ENCODE measurements around the gene UTF1.

UTF1 gene

GRCh38 chr10:133191651-133192050 lies 38.4 kb upstream of the UTF1 start:
- TF ChIP-seq, protein P1, sequence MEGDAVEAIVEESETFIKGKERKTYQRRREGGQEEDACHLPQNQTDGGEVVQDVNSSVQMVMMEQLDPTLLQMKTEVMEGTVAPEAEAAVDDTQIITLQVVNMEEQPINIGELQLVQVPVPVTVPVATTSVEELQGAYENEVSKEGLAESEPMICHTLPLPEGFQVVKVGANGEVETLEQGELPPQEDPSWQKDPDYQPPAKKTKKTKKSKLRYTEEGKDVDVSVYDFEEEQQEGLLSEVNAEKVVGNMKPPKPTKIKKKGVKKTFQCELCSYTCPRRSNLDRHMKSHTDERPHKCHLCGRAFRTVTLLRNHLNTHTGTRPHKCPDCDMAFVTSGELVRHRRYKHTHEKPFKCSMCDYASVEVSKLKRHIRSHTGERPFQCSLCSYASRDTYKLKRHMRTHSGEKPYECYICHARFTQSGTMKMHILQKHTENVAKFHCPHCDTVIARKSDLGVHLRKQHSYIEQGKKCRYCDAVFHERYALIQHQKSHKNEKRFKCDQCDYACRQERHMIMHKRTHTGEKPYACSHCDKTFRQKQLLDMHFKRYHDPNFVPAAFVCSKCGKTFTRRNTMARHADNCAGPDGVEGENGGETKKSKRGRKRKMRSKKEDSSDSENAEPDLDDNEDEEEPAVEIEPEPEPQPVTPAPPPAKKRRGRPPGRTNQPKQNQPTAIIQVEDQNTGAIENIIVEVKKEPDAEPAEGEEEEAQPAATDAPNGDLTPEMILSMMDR (IDR thresholded peaks at IDR 0.05), result no peak
- H3K4me3 ChIP-seq (ENCODE audit: low read depth in 1 of 2, low read length in 1 of 2), result no peak overlapping the region
- no peak overlapping the region for H3K27ac ChIP-seq
- no peaks in the 10 kb centered on the region for H3K9me3 ChIP-seq
- H3K36me3 ChIP-seq, result no peaks in the 10 kb centered on the region
- no peaks in the 10 kb centered on the region for H3K4me1 ChIP-seq (ENCODE audit: control insufficient read depth in 1 of 2, insufficient read depth in 1 of 2, low read depth in 1 of 2, low read length in 1 of 2)
- H3K27me3 ChIP-seq, result peaks cover 9% of the 10 kb centered on the region

DNA sequence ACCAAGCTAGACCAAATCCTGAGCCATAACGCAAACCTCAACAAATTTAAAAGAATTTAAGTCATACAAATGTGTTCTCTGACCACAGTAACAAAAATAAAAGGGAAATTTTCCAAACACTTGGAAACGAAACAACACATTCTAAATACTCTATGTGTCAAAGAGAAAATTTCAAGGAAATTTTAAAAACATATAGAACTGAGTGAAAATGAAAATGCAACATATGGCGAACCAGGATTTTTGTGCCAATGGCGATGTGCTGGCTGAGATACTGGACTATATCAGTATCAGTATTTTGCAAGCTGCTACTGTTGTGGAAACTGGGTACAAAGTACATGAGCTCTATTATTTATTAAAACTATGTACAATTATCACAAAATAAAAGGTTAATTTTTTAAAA lies 35.9 kb upstream of the UTF1 start:
- no peaks in the 10 kb centered on the region for H3K9me3 ChIP-seq

GRCh38 chr10:133195096-133195495 lies 34.9 kb upstream of the UTF1 start:
- no peak overlapping the region for H3K4me3 ChIP-seq (ENCODE audit: low read depth in 1 of 2, low read length in 1 of 2)
- H3K4me1 ChIP-seq (ENCODE audit: control insufficient read depth in 1 of 2, insufficient read depth in 1 of 2, low read depth in 1 of 2, low read length in 1 of 2), result no peaks in the 10 kb centered on the region
- TF ChIP-seq, protein P1 (IDR thresholded peaks at IDR 0.05), result no peak
- no peak overlapping the region for H3K27ac ChIP-seq
- peaks cover 9% of the 10 kb centered on the region for H3K27me3 ChIP-seq
- no peaks in the 10 kb centered on the region for H3K36me3 ChIP-seq
- H3K9me3 ChIP-seq, result no peaks in the 10 kb centered on the region

More for the DNA sequence above, 35.9 kb upstream of the UTF1 start:
- H3K27me3 ChIP-seq, result peaks cover 9% of the 10 kb centered on the region
- no peaks in the 10 kb centered on the region for H3K36me3 ChIP-seq
- no peak overlapping the region for H3K4me3 ChIP-seq (ENCODE audit: low read depth in 1 of 2, low read length in 1 of 2)
- no peak overlapping the region for H3K27ac ChIP-seq
- TF ChIP-seq, protein P1 (IDR thresholded peaks at IDR 0.05), result no peak
- no peaks in the 10 kb centered on the region for H3K4me1 ChIP-seq (ENCODE audit: control insufficient read depth in 1 of 2, insufficient read depth in 1 of 2, low read depth in 1 of 2, low read length in 1 of 2)

DNA sequence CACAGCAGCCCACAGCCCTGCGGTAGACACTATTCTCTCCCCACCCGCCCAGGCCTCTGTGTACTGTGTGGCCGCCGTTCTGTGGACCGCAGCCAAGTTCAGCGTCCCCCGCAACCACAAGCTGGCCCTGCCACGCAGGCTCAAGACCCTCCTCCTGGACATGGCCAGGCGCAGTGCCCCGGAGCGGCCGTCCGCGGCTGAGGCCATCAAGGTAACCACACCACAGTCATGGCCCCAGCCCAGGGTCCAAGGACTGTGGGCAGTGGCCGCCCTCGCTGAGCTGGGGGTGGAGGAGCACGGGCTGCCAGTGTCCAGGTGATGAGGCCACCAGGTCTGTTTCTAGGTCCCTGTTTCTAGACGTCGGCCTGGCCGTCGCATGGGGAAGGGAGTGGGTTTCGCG lies 34.4 kb upstream of the UTF1 start:
- TF ChIP-seq, protein P1 (IDR thresholded peaks at IDR 0.05), result no peak
- H3K4me1 ChIP-seq (ENCODE audit: control insufficient read depth in 1 of 2, insufficient read depth in 1 of 2, low read depth in 1 of 2, low read length in 1 of 2), result no peaks in the 10 kb centered on the region
- H3K27me3 ChIP-seq, result peaks cover 9% of the 10 kb centered on the region
- H3K27ac ChIP-seq, result no peak overlapping the region
- H3K36me3 ChIP-seq, result no peaks in the 10 kb centered on the region
- no peak overlapping the region for H3K4me3 ChIP-seq (ENCODE audit: low read depth in 1 of 2, low read length in 1 of 2)
- H3K9me3 ChIP-seq, result no peaks in the 10 kb centered on the region

- H3K4me3 ChIP-seq (ENCODE audit: low read depth in 1 of 2, low read length in 1 of 2), result no peak overlapping the region
- TF ChIP-seq, protein P1 (IDR thresholded peaks at IDR 0.05), result no peak
These were observed 33.6 kb upstream of the UTF1 start for GRCh38 chr10:133196221-133196915.

More at GRCh38 chr10:133196221-133196915, 33.6 kb upstream of the UTF1 start:
- Histone ChIP-seq H3K9me3 (no peaks in the 10 kb centered on the region), H3K4me1 (ENCODE audit: control insufficient read depth in 1 of 2, insufficient read depth in 1 of 2, low read depth in 1 of 2, low read length in 1 of 2) (no peaks in the 10 kb centered on the region), H3K27me3 (peaks cover 9% of the 10 kb centered on the region), H3K36me3 (no peaks in the 10 kb centered on the region), H3K27ac (no peak overlapping the region)

All from neutrophil (primary cell).